Effector CD4-positive, alpha-beta T cell (primary cell): ENCODE results near the gene FBXW7.

Experiments
- DNase-seq: peaks from one replicate; pipeline ENCODE4 v3.0.0-alpha.2; 2020

FBXW7 gene

GRCh38 chr4:152468408-152468807, 67.5 kb downstream of the FBXW7 start:
- DNase-seq = no peak

GRCh38 chr4:152467101-152467500, 68.8 kb downstream of the FBXW7 start:
- no peak for DNase-seq

DNA sequence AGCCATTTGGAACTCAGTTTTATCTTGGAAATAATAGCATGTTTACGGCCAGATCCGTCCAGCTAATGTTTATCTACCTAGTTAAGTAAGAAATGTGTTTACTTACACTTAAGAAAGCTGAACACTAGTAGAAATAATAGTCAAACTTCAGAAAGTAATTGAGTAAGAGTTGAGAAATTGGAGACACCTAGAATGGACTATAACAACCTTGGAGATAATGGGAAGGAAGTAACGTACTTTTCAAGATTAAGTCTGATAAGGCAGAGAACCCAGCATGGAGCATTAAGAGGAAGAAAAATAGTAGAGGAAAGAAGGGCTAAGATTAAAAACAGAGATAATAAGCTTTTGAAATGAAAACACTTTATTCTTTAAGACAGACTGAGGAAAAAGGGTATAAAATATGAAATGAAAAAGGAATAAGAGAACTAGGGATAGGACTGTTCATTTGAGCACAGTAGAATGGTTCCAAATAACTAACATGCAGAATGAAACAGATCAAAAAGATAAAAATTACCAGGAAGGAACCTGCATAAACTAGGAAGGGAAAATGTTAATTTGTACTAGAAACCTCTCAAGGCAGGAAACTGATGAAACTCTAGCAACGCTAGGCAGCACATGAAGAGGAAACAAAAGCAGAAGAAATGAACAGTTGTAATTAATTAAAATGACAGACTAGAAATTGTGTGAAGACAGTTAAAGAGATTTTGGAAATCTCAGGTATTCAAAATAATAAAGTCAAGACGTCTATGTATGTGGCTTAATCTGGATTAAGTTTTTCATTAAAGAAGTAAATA, 71.7 kb downstream of the FBXW7 start:
- DNase-seq = no peak

DNA sequence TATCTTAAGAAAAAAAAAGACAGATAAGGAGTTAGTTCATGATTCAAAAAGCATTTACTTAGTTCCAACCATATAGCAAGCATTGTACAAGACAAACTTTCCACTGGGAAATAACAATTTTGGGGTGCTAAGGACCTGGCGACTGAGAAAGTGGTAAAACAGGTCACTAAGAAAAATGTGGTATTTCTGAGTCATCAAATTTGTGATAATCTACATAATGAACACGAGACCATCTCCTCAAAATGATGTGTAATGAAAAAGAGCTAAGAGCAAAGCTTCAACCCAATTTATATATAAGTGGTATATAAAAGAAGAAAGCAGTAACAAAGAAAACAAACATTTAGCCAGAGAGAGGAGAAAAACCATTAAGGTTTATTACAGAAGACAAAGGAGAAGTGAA, 72.3 kb downstream of the FBXW7 start:
- no peak for DNase-seq

GRCh38 chr4:152462695-152463094, 73.2 kb downstream of the FBXW7 start:
- DNase-seq = no peak

- no peak for DNase-seq
Observed at GRCh38 chr4:152462047-152462446, 73.8 kb downstream of the FBXW7 start.

- DNase-seq = no peak
Observed at GRCh38 chr4:152460488-152460887, 75.4 kb downstream of the FBXW7 start.

DNA sequence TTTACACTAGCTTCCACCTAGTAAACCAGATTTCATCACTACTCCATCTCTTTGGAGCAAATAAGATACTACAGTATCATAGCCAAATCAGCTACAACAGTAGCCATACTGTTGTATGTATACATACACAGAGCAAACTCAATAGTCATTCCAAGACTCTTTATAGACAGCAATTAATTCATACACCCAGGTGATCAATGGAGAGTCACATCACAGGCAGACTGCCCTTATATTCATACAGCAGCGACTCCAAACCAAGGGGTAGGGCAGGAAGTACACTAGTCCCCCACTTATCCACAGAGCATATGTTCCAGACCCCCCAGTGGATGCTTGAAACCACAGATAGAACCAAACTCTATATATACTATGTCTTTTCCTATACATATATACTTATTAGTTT, 76.6 kb downstream of the FBXW7 start:
- no peak for DNase-seq

DNA sequence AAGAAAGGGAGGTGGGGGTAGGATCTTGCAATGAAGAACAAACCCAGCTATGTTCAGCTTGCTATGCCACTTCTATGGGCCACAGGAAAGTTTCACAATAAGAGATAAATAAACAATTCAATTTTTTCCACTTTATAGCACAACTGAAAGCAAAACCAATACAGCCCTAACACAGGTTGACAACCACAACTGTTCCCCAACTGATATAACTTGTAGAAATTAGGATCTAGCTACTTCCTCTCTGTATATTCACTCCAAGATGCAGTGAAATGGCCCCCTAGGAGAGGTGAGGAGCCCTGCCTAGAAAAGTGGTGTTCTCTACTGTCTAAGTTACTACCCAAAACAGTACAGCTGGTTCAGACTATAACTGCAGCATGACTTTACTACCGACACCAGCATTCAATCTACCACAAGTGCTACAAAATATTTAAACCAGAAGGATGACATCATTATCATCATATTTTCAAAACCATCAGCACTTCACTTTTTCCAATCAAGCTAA, 77.0 kb downstream of the FBXW7 start:
- no peak for DNase-seq

GRCh38 chr4:152456609-152457008, 79.3 kb downstream of the FBXW7 start:
- no peak for DNase-seq

GRCh38 chr4:152455311-152455710, 80.6 kb downstream of the FBXW7 start:
- DNase-seq = no peak

- DNase-seq = no peak
Observed at GRCh38 chr4:152454398-152455011, 81.4 kb downstream of the FBXW7 start.

- no peak for DNase-seq
Observed at GRCh38 chr4:152451496-152451895, 84.4 kb downstream of the FBXW7 start.

- DNase-seq = no peak
Observed at GRCh38 chr4:152448854-152449253, 87.0 kb downstream of the FBXW7 start.

DNA sequence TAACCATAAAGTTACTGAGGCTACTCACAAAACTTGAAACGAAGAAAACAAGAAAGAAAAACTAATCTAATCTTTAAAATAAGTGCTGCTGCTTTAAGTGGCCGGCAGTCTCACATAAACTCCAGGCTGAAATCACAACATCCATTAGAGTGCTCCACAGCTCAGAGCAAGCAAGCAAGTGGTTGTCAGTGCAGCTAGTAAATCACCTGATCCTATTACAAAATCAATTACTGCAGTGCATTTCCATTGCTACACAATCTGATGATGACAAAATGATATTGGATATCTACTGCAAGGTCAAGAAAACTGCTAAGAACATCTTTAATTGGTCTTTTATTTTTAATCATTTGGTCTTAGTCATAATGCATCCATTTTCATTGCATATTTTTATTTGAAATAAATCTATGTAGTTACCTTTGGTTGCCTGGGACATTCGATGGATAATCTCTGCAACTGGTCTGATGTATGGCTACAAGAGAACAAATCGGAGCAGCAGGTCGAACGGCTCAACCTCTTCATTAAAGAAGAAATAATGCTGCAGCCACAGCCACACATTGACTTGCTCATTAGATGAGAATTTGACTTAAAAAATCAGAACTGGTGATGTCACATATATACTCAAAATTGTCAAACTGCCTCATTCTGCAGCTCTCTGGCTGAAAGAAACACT, 87.7 kb downstream of the FBXW7 start:
- DNase-seq = no peak

DNA sequence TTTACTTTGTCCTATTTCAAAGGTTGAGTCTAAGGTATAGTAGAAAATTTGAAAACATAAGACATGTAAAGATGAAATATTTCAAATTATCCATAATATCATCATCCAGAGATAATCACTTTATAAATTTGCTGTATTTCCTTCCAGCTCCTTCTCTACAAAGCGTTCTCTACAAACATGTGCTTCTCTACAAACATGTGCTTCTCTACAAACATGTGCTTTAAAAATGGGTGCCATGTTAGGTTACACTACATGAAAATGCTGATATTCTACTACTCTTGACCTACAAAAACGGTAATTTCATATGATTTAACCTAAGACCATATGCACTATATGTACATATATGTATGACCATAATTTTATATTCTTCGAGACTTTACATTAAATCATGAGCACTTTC, 92.0 kb downstream of the FBXW7 start:
- no peak for DNase-seq

- no peak for DNase-seq
Observed at GRCh38 chr4:152437561-152437960, 98.3 kb downstream of the FBXW7 start.

GRCh38 chr4:152436384-152436783, 99.5 kb downstream of the FBXW7 start:
- DNase-seq = no peak

DNA sequence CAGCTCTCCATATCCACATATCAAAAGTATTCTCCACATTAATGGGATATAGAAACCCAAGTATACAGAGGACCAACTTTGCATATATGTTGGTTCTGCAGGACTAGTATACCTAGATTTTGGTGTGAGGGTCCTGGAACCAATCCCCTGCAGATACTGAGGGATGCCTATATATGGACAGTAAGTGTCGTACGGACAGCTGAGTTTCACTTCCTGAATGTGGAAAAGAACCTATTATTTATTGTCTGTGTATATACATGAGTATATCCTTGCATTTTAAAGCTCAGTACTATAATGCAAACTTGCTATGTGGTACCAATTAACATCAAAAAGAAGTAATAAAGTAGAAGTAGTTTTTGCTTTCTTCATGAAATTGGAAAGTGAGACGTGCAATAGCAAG, 101.9 kb downstream of the FBXW7 start:
- DNase-seq = no peak

DNA sequence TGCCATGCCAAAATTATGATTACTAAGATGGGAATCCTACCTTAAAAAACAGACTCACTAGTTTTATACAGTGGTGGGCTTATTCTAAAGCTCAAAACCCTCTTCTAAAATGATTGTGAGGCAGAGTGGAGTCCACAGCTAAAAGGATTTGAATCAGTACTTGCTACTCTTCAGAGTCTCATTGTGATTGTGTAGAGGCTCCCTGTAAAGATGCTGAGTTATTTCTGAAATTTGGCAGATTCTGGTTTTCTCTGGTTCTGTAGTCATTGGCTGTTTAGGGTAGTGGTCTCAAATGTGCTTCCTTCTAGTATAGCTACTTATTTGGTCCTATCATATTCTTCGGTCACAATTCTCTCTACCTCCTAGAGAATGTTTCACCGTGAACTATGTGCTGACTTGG, 104.1 kb downstream of the FBXW7 start:
- DNase-seq = no peak

- no peak for DNase-seq
Observed at GRCh38 chr4:152431291-152431690, 104.6 kb downstream of the FBXW7 start.

- no peak for DNase-seq
Observed at GRCh38 chr4:152430507-152430906, 105.4 kb downstream of the FBXW7 start.

- no peak for DNase-seq
Observed at GRCh38 chr4:152427981-152428380, 107.9 kb downstream of the FBXW7 start.

- no peak for DNase-seq
Observed at GRCh38 chr4:152424977-152425376, 110.9 kb downstream of the FBXW7 start.
